HUES6 (cell line): Measurements from ENCODE around the gene CMIP.

Source experiments
- H3K27ac ChIP-seq: 2 replicates; pipeline ENCODE4 v1.7.0; 2013; ENCODE audit warnings: low read depth, mild to moderate bottlenecking, low read length, inconsistent platforms
- H3K27me3 ChIP-seq: 2 replicates; pipeline ENCODE4 v1.6.1; 2013; ENCODE audit warnings: low read length; ENCODE audit not compliant: control insufficient read depth, insufficient read depth
- H3K36me3 ChIP-seq: 2 replicates; pipeline ENCODE4 v1.6.1; 2013; ENCODE audit warnings: low read length; ENCODE audit not compliant: control insufficient read depth, insufficient read depth
- H3K4me1 ChIP-seq: 2 replicates; pipeline ENCODE4 v1.6.1; 2013; ENCODE audit warnings: low read length; ENCODE audit not compliant: control insufficient read depth, insufficient read depth
- H3K4me3 ChIP-seq: 2 replicates; pipeline ENCODE4 v1.5.1; 2013; ENCODE audit warnings: low read depth, low read length
- H3K9ac ChIP-seq: one replicate; pipeline ENCODE4 v1.6.1; 2013; ENCODE audit warnings: mild to moderate bottlenecking, low read length
- H3K9me3 ChIP-seq: 2 replicates; pipeline ENCODE4 v1.6.1; 2013; ENCODE audit warnings: low read depth, low read length; ENCODE audit not compliant: control insufficient read depth, insufficient read depth

Gene CMIP

DNA sequence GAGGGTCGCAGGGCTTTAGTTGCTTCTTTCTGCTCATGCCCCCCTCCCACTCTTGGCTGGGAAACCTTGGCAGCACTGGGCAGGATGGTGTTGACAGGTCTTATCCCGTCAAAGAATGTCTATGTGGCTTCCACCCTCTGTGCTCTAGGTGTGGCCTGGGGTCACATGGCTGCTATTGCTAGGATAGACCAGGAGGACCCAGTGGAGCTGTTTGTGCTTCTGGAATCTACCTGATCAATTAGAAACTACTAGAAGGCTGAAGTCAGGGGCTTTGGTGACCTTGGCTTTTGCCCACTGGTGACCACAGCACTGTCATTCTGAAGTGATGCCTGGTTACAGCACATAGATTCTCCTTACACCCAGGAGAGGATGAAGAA lies 105.8 kb downstream of the CMIP start:
- no peaks in the 10 kb centered on the region for H3K9me3 ChIP-seq
- H3K27me3 ChIP-seq: no peaks in the 10 kb centered on the region
- H3K27ac ChIP-seq: no peak overlapping the region
- no peaks in the 10 kb centered on the region for H3K36me3 ChIP-seq
- H3K4me1 ChIP-seq: peaks cover 26% of the 10 kb centered on the region; the same call in 1 of the 2 replicates
- H3K4me3 ChIP-seq: no peak overlapping the region
- H3K9ac ChIP-seq: no peak overlapping the region

DNA sequence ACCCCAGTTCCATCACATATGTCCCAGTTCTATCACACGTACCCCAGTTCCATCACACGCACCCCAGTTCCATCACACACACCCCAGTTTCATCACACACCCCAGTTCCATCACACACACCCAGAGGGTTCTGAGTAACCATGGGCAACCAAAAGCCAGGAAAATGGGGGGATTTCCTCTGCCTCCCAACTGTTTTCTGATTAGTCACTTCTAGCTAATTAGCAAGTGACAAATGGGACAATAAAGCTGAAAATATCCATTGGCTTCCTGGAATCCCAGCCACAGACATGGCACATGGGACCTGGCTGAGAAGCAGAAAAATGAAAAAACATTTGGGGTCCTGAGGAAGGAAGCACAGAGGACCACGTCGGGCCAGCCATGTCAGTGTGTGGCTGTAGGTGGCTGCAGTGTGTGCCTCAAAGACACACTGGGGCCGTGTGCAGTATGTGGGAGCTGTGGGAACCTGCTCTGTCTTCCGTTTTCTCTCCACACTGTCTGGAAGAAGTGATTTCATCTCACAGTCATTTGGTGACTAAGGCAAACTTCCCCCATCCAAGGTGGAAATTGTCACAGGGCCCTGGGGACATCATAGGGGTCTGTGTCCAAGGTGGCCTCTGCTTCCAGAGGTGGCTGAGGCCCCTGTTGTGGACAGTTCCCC lies 106.7 kb downstream of the CMIP start:
- H3K36me3 ChIP-seq: no peaks in the 10 kb centered on the region

DNA sequence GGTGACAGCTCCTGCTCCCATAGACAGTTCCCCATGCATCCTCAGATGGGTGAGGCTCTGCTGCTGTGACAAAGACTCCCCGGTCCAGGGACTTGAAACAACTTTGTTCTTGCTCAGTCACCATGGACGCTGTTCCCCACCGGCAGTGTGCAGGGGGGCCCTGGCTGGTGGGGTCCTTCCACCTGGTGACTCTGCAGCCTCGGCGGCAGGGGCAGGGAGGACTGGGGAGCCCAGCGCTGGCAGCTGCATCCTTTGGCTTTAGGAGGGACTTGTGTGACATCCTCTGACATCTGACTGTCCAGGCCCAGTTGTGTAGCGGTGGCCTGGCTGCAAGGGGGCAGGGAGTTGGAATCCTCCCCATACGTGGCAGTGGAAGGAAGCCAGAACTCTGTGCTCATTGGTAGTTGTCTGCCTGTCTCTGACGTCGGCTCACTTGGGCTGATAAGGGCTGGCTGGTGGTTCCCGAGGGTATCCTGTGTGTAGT lies 107.3 kb downstream of the CMIP start:
- no peaks in the 10 kb centered on the region for H3K27me3 ChIP-seq
- H3K36me3 ChIP-seq: no peaks in the 10 kb centered on the region
- no peaks in the 10 kb centered on the region for H3K9me3 ChIP-seq
- no peak overlapping the region for H3K4me3 ChIP-seq
- H3K27ac ChIP-seq: no peak overlapping the region
- H3K4me1 ChIP-seq: peaks cover 17% of the 10 kb centered on the region; the same call in 1 of the 2 replicates
- no peak overlapping the region for H3K9ac ChIP-seq

More for the DNA sequence above, 106.7 kb downstream of the CMIP start:
- Histone ChIP-seq H3K27ac (no peak overlapping the region), H3K4me3 (no peak overlapping the region), H3K9me3 (no peaks in the 10 kb centered on the region), H3K9ac (no peak overlapping the region), H3K27me3 (no peaks in the 10 kb centered on the region), H3K4me1 (peaks cover 17% of the 10 kb centered on the region; the same call in 1 of the 2 replicates)

DNA sequence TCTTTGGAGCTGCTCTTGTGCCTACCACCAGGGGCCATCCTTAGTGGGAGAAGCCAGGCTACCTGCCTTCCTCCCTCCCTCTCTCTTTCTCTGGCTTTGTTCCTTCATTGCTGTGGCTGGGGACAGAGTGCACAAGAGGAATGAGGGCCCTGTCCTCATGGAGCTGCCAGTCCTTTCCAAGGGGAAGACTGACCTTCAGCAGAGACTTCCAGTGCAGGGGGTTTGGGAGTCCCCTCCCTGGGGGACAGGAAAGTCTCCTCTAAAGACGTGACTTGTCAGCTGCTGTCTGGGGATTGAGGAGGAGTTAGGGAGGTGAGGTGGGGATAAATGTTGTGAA lies 108.1 kb downstream of the CMIP start:
- no peaks in the 10 kb centered on the region for H3K36me3 ChIP-seq
- no peak overlapping the region for H3K4me3 ChIP-seq
- no peaks in the 10 kb centered on the region for H3K9me3 ChIP-seq
- H3K9ac ChIP-seq: no peak overlapping the region
- no peak overlapping the region for H3K27ac ChIP-seq
- no peaks in the 10 kb centered on the region for H3K27me3 ChIP-seq
- peaks cover 17% of the 10 kb centered on the region; the same call in 1 of the 2 replicates for H3K4me1 ChIP-seq

DNA sequence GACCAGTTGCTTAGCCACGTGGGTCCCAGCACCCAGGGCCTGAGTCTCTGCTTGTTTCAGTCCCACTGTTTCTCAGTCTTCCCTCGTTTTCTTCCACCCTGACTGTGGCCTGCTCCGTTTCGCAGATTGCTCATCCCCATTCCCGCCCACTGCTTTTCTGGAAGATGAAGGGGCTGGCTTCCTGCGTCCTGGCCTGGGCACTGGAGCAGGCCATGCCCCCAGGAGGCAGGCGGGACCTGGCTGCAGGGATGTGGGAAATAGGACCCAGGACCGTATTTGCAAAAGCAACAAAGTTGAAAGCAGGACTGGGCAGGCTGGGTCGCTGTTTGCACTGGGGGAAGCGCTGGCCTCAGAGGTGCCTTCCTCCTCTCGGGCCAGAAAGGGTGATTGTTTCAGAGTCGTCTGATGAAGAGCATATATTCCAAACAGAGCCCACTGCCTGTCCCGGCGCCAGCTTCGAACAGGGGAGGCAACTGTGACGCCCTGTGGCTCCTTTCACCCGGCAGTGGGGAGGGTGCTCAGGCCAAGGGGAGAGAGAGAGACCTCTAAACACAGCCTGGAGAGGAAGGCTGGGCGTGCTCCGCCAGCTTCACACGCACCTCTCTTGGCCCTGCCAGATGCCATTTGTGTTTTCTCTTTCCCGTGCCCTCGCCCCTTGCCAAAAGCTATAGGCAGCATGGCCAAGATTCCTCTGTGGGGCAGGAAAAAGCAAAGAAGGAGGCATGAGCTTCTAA lies 108.6 kb downstream of the CMIP start:
- Histone ChIP-seq H3K9me3 (no peaks in the 10 kb centered on the region), H3K4me1 (peaks cover 17% of the 10 kb centered on the region; the same call in 1 of the 2 replicates), H3K4me3 (no peak overlapping the region), H3K27me3 (no peaks in the 10 kb centered on the region), H3K9ac (no peak overlapping the region), H3K36me3 (no peaks in the 10 kb centered on the region), H3K27ac (no peak overlapping the region)

DNA sequence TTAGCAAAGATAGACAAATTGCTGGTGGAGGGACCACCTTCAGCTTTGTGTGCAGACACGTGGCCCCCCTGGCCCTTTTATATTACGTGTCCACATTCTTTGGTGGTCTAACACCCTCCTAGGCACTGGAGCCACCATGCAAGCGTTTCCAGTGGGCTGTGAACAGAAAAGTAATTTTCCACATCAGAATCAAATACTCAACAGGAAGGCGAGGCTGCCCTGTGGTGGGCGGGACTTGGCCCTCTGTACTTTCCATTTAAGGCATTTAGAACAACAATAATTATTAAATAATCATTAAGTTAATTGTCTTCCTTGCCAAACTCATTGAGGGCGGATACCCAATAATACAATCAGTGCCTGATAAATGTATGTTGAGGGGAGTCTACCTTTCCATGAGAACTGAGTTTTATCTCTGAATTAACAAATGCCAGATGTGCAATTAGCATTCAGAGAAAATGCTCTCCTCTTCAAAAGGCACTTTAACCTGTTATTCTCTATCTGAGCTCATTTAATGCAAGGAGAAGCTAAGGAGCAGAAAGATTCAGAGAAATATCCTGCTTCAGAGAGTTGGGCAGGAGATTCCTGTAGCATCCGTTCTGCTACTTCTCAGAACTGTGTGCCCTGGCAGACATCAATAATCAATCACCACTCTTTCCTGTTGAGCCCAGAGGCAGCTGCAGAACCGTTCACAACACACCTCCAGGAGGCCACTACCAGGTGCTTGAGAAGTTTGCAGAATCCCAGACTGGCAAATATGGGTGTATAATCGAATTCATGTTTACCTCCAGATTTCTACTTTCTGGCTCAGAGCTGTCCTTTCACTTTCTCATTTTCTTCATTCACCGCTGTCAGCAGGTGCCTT lies 109.4 kb downstream of the CMIP start:
- Histone ChIP-seq H3K9me3 (no peaks in the 10 kb centered on the region), H3K4me3 (no peak overlapping the region), H3K9ac (no peak overlapping the region), H3K27me3 (no peaks in the 10 kb centered on the region), H3K4me1 (peaks cover 22% of the 10 kb centered on the region; the same call in 1 of the 2 replicates), H3K36me3 (no peaks in the 10 kb centered on the region), H3K27ac (no peak overlapping the region)

DNA sequence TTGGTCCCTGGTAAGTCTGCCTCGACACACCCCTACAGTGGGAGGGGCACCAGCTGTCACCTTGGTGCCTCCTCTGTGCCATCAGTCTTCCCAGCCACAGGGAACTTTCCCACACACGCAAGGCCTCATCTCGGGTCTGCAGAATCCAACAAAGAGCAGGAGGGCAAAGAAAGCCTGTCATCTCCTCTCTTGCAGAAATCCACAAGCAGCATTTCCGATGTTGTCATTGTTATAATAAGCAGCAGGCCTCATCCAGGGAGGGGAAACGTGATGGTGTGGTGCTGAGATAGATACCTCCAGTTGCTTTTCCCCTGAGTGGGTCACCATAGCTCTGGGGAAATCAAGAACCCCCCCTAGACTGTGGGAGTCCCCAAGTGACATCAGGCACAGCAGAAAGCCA lies 110.4 kb downstream of the CMIP start:
- H3K4me1 ChIP-seq: peaks cover 22% of the 10 kb centered on the region; the same call in 1 of the 2 replicates
- H3K27me3 ChIP-seq: no peaks in the 10 kb centered on the region
- no peaks in the 10 kb centered on the region for H3K9me3 ChIP-seq

DNA sequence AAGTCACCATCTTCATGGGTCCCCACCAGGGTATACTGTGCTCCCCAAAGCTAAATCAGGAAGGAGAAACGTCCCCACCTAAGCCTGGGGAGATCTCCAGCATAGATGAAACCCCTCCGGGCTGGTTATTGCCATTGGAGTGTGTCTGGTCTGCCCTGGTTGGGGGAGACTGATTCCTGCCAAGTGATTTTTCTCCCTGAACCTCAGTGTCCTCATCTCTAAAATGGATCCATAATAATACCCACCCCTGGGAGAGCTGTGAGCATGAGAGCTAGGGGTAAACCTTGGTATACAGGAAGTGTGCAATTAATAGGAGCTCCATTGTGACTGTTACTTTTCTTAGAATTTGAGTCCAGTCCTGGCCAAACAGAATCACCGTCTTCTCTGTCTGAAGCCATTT lies 111.1 kb downstream of the CMIP start:
- no peak overlapping the region for H3K27ac ChIP-seq
- no peak overlapping the region for H3K9ac ChIP-seq
- H3K27me3 ChIP-seq: no peaks in the 10 kb centered on the region
- H3K4me1 ChIP-seq: peaks cover 22% of the 10 kb centered on the region; the same call in 1 of the 2 replicates
- no peaks in the 10 kb centered on the region for H3K36me3 ChIP-seq
- H3K9me3 ChIP-seq: no peaks in the 10 kb centered on the region
- no peak overlapping the region for H3K4me3 ChIP-seq

More for the DNA sequence above, 110.4 kb downstream of the CMIP start:
- H3K9ac ChIP-seq: no peak overlapping the region
- no peak overlapping the region for H3K27ac ChIP-seq
- H3K36me3 ChIP-seq: no peaks in the 10 kb centered on the region
- no peak overlapping the region for H3K4me3 ChIP-seq

DNA sequence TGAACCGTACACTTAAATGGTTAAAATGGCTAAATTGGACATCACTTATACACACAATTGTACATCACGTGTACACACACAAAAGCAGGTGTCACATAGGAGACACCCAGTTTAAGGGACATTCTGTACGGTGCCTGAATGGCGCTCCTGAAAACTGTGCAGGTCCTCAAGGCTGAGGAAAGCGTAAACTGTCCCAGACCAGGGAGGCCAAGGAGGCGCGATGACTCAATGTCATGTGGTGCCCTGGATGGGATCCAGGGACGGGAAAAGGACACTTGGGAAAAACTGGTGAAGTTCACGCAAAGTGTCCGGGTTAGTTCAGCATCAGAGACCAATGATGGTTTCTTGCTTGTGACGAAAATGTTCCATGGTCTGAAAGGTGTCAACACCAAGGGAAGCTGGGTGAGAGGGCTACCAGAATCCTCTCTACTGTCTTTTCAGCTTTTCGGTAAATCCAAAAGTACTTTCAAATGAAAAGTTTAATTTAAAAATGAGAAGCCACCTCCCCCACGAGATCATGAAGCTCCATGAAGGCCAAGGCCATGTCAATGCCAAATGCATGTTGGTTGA lies 112.2 kb downstream of the CMIP start:
- no peaks in the 10 kb centered on the region for H3K27me3 ChIP-seq
- peaks cover 15% of the 10 kb centered on the region; the same call in 1 of the 2 replicates for H3K4me1 ChIP-seq
- no peak overlapping the region for H3K4me3 ChIP-seq
- H3K9me3 ChIP-seq: no peaks in the 10 kb centered on the region
- no peak overlapping the region for H3K27ac ChIP-seq
- no peak overlapping the region for H3K9ac ChIP-seq
- H3K36me3 ChIP-seq: no peaks in the 10 kb centered on the region

DNA sequence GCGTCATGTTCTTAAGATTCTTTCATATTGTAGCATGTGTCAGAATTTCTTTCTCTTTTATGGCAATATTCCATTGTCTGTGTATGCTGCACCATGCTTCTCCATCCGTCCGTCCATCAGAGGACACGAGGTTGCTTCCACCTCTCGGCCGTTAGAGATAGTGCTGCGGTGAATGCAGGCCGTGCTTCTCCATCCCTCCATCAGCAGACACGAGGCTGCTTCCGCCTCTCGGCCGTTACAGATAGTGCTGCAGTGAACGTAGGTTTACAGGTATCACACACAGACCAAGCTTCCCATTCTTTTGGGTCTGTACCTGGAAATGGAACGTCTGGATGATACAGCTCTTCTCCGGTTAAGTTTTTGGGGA lies 113.5 kb downstream of the CMIP start:
- Histone ChIP-seq H3K4me1 (peaks cover 10% of the 10 kb centered on the region; the same call in 1 of the 2 replicates), H3K9ac (no peak overlapping the region), H3K27ac (no peak overlapping the region), H3K27me3 (no peaks in the 10 kb centered on the region), H3K9me3 (no peaks in the 10 kb centered on the region), H3K36me3 (no peaks in the 10 kb centered on the region), H3K4me3 (no peak overlapping the region)
